Measurements from ENCODE around the gene RASSF6.

GRCh38 chr4:73617256-73617655, 3.0 kb downstream of the RASSF6 start:
- no peak for TF ChIP-seq POLR2A (IDR thresholded peaks at IDR 0.05)
- TF ChIP-seq EP300 (IDR thresholded peaks at IDR 0.05): no peak
- TF ChIP-seq CTCF (IDR thresholded peaks at IDR 0.05): no peak
